Stromal cell of bone marrow (primary cell): ENCODE results near the gene NKD1.

Experiments
- DNase-seq: peaks from one replicate; pipeline ENCODE4 v3.0.0-alpha.2; 2012; ENCODE audit warnings: low read depth

The NKD1 gene

DNA sequence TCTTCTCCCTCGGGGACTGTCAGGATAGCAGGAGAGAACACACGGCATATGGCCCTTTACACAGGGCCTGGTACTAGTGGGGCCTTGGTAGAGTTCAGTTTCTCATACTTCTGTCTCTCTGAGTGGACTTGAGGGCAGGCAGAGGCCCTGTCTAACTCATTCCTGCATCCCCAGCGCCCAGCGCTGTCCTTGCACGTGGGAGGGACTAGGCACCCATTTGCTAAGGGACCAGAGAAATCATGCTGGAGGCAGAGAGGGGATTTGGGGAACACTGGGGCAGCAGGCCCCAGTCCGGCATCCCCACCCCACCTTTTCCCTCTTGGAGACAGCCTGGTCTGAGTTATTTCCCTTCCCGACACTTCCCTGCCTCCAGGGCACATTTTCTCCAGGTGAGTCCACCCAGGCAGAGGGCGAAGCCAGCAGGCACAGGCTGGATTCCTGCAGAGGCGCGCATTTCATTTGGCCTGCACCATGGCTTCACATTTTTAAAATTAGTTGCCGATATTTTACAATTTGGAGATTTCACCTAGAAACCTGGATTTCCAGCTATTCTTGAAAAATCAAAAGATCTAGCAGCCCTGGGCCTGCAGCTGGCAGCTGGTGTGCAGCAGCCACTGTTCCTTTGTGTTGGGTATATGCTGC lies 9.7 kb upstream of the NKD1 start:
- no peak for DNase-seq

DNA sequence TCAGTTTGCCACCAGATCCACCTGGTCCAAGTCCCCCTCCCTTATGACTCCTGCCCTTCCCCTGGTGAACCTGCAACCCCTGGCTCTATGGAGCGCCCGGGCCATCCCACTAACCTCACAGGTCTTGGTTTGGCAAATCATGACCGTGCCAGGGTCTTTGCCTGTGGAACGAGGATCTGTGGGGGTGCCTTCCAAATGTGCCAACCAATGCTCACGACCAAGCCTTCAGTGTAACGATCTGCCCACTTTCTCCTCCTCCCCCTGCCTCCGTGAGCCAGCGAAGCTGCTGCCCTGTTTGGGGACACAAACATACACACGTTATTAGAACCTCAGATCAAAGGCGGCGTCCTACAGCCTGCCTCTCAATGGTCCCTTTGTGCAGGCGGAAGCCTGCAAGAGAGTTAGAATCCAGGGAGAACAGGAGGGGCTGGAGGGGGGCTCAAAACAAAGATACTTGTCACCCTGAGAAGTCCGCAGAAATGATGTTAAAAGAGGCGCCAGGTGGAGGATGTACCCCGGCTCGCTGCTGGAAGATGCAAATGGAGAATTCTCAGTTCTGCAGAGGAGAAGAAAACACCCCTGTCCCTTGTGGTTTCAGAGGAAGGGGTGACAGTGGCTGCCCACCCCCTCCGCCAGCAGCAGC lies 9.0 kb upstream of the NKD1 start:
- no peak for DNase-seq

DNA sequence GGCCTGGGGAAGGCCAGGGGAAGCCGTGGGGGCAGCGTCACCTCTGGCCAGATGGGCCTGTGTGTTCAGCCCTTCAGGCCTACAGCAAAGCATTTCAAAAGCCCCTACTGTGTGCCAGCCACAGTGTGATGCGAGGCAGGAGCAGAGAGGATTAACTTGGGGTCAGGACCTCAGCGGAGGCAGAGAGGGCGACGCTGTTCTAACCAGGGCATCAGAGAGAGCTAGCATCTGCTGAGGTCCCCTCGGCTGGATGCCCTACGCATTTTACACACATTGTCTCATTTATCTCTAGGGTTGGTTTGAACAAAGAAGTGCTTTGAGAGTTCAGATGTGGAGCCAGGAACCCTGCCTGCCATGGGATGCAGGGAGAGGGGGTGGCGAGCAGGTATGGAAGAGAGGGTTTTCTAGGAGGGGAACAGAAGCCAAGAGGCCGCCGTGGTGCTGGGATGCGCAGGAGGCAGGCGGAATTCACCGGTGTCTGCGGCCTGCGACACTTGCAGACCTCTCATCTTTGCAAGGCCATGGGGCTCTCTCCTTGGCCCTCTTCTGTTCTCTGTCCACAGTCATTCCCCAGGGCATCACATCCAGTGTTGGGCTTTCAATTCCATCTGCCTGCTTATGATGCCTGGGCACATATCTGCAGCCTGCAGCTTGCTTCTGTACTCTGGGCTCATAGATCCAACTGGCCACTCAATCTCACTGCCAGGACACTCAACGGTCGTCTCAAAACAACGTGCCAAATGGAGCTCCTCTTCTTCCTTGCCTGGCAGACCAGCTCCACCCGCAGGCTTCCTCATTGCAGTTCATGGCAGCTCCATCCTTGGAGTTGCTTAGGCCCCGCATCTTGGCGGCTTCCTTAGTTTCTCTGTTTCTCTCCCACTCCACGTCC lies 8.1 kb upstream of the NKD1 start:
- DNase-seq: no peak

DNA sequence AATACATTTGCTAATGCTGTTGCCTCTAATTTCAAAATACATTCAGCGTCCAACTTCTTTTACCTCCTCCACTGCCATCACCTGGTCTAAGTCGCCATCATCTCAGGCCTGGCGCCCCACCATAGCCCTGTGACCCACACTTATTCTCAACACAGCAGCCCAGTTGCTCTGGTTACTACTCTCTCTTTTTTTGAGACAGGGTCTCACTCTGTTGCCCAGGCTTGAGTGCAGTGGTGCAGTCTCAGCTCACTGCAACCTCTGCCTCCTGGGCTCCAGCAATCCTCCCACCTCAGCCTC lies 7.5 kb upstream of the NKD1 start:
- DNase-seq: no peak

DNA sequence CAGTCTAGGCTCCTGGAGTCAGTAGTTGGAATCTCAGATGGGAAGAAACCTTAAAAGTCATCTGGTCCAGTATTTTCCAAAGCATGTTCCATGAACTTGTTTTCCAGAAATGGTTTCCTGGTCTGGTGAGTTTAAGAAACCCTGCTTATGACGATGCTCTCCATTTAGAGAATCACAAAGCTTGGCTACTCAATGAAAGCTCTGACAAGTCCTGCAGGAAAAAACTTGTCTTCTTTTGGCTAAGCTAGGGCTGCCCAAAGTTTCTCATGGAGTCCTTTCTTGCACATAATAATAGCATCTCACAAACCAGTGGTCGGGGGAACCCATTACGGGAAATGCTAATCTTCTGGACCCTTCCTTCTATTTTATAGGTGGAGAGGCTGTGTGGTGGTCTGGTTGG lies 5.5 kb upstream of the NKD1 start:
- no peak for DNase-seq

DNA sequence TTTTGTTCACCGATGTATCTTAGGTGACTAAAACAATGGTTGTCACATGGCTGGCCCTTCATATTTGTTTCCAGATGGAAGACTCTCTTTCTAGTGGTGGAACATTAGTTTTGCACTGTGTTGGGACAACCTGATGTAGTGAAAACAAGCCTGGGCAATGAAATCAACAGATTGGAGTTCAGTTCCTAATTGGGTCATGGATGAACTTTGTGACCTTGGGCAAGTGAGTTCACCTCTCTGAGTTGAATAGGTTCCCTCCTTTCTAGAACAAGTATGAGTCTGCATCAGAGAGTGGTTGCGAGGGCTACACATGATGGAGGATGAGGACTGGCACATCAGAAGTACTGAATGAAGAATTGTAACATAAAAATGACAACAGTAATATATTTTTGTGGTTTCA lies 2.1 kb upstream of the NKD1 start:
- DNase-seq: no peak

DNA sequence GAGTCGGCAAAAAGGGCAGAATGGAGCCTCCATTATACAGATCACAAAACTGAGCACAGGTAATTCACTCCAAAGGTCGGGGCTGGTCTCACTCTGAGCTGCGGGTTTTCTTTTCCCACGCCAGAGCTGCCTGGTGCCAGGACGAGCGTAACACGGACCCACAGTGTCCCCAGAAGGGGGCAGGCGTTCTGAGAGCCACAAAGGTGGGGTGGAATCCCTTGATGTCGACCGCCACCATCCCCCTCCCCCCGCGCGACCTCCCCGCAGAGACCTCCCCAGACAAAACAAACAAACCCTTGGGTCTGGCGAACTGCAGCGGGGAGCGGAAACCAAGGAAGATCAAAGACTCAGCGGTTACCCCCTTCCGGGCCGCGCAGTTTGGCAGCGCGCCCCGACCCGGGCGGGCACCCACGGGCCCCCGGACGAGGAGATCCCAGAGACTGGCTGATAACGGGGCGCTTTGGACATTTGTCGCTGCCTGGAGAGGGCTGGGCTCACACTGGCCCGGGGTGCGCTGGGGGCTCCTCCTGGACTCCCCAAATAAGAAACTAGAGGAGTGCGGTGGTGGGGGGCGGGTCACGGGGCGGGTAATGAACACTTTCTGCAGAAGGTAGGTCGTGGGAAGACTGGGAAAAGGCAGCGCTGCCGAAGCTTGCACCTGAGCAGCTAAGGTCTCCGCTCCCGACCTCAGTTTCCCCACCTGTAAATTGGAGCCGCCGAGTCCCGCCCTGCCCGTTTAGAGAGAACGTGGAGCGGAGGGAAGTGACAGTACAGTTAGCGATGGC lies 664 bp upstream of the NKD1 start:
- DNase-seq: no peak

DNA sequence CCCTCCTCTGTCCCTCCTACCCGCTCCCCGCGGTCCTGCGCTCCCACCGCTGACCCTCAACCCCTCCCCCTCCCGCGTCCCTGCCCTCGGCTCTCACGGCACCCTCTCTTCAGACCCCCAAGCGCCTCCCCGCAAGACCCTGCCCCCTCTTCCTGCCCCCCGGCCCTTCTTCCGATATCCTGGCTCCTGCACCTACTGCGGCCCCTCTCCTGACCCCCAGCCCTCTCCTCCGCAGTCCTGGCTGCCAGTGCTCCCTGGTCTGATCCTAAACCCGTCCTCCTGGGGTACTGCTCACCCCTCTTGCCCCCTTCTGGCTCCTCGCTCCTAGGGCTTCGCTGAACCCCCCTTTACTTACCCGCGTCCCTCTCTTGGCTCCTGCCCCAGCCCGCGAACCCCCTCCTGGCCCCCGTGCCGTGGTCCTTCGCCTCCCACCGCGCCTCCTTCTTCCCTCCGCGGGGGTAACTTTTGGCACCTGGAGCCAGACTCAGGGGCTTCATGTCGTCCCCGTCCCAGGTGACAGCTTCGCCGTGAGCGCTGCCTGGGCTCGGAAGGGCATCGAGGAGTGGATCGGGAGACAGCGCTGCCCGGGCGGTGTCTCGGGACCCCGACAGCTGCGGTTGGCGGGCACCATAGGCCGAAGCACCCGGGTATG lies 839 bp downstream of the NKD1 start:
- no peak for DNase-seq

DNA sequence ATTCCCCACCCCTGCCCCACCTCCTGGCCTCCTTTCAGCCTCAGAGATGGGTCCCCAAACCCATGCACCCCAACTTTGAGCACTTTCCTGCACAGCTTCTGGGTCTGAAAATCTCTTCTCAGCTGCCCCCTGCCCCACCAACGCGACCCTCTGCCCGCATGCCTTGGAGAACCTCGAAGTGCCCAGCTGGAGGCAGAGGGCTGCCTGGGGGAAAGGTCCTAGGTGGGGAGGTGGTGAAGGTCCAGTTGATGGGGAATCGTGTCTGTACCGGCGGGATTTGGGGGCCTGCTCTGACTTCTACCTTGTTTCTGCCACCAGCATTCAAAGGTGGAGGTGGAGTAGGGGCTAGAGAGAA lies 1.3 kb downstream of the NKD1 start:
- no peak for DNase-seq

DNA sequence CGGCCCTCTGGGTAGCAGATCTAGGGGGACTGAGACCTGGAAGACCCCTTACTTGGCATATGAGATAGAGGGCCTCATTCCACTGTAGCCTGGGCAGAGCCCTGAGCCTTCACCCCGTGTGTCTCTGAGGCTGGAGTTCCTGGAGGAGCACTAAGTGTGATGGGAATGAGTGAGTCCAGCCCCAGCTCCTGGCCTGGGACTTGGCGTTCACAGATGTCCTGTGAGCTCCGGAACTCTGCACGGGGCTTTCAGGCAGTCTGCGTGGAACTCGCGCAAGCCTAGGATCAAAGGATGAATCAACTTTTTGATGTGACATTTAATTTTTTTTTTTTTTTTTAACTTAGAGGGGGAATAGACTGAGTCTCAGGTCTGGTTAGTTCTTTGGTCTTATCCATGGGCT lies 1.8 kb downstream of the NKD1 start:
- DNase-seq: no peak

DNA sequence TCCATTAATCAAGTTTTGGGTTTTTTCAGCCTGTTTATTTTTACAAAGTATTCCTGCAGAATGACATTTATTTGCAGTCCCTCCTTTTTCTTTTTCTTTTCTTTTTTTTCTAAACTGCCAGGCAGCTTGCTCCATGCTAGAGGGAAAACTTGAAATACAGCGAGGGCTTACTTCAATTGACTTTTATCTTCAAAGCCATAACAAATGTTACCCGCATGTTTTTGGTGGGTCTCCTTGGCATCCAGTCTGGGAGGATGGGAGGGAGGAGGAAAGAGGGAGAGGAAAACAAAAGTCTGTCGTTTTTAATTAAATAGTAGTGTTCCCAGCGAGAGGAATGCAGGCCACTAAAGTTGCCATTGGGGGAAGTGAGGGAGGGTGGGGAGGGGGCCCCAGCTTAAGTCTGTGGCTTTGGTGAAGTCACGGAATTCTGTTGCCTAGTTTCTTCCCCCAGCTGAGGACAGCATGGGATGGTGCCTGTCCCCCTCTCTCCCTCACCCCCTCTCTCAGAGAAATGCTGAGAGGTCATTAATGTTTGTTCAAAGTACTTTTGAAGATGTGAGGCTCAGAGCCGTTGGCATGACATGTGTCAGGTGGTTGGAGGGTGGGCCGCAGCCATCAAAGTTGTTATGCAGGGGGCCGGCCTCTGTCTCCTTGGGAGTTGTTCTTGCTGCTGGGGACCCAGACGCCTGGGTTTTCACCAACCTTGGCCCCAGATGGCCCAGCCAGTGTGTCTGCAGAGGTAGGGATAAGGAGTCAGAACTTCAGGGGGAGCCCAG lies 2.9 kb downstream of the NKD1 start:
- no peak for DNase-seq

DNA sequence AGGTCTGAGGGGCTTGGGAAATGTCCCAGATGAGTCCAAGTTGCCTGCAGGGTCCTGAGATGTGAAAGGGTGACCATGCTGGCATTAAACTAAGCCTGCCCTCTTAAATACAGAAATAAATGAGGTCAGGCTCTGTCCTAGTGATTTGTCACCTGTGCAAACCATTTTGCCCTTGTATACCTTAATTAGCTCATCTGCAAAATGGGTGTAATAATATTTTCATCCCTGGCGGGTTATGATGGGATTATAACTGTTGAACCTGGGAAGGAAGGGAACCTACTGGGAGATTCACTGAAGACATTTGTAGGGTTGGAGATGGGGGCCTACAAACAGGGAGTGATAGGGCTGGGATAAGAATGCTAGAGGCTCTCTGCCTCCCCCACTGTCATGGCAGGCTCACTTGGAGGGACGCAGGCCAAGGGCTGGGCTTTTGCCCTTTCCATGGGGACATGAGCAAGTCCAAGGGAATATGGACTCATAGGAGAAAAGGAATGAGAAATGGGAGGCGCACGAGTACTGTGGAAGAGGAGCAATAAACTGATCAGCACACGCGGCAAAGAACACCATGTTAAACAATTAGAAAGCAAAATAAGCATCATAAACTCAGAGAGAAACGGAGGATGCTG lies 4.4 kb downstream of the NKD1 start:
- no peak for DNase-seq

DNA sequence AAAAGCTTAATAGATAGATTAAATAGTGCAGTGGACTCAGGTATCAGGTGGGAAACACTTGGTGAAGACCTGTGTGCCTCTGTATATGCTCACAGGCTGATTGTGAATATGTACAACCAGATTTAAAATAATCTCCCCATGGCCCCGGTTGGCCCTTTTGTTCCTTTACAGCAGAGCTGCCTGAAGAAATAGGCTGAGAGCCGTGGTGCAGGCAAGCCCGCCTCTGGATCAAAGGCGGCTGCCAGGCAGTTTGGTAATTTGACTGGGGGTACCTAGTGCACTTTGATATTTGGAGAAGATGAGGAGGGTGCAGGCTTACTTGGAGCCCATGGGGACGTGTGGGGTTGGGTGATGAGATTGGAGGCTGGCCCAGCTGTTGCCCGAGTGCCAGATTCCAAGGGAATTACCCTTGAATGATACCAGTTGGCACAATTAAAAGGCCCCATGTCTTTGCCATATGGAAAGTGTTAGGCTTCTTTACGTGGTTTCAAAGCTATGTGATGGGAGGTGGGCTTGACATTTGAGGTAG lies 5.0 kb downstream of the NKD1 start:
- DNase-seq: no peak

DNA sequence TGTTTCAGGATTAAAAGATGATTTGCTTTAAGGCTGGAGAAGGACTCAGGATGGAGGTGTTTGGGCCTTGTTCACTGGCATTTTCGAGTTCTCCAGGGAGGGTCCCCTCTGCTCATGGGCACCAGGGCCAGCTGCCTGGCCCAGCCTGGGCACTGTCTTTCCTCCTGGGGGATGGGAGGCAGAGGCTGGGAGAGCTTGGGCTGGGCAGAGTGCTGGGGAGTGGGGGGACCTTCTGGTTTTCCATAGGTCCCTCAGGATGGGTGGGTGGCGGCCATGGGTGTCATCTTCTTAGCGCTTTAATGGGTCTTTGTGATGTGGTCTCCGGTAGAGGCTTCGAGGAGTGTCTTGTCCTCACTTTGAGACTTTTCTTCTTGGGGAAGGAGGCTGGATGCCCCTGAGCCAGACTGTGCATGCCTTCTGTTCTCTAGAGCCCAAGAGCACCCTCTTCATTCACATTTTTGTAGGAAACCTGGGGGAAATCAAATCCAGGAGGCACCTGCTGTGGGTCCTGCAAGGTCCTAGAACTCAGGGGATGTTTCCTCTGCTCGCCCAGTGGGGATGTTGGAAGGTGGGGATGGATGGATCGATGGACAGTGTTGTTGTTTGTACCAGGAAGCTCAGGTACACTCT lies 5.7 kb downstream of the NKD1 start:
- DNase-seq: no peak

DNA sequence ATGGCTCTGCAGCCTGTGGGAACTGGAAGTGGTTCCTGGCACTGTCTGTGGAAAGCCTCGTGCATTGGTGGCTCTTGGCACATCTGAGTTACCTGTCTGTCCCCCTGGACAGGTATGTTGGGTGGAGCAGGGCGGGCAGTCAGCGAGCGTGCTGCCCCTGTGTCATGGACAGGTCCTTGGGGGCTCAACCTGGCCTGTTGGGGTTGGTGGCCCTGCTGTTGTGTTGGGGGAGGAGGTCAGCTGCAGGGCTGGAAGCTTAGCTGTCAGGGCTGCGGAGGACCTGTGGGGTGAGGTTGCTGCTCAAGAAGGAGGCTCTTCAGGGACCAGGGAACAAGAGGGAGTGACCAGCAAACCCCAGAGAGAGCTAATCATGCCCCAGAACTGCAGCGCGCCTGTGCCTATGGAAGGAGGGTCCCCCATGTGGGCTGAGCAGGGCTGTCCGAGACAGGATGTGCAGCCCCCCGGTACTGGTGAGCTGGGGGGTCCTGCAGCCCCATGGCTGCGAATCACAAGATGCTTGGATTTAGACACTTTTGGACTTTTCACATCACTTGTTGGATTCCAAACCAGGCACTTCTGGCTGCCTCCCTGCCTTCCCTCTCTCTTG lies 7.2 kb downstream of the NKD1 start:
- DNase-seq: no peak

DNA sequence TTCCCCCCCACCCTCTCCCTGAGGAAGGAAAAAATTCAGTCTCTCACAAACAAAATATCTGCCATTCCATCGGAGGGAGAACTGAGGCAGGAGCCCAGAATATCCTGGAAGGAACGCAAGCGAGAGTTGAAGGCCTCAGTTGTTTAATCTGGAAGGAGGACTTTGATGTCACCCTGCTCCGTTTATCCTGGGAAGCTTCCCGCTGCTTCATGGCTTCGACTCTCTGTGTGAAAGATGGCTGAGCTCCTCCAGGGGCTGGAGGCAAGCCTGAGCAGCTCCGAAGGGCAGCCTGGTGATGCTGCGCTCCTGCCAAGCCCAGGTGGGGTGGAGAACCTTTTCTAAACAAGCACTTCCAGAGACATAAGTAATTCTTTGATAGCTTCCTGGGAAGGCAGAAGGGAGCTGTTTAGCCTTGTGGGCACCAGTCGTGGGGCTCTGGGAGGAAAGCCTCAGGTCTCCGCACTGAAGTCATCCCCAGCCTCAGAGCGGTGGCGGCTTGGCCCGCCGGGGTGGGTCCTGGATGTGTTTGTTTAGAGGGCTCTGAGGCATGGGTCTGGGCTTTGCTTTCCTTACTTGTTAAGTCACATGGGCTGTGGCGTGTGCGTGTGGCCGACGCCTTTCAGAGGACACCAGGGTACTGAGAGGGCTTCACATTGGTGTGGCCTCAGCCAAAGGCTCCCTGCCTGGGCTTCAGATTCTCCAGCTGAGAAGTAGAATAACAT lies 7.9 kb downstream of the NKD1 start:
- no peak for DNase-seq

DNA sequence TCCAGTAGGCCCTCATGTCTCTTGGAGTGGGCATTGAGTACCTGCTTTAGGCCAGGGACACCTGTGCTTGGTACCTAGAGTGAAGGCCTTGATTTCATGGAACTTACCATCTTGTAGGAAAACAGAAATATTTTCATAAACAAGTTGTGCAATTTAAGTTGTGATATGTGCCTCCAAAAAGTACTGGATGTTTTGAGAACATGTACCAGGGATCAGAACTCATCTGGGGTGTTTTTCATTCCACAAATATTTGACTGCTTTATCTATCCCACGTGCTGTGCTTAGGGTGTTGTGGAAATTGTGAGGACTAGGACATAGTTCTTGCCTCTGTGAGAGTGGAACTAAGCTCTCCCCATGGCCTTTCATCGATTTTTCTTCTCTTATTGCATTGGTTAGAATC lies 8.8 kb downstream of the NKD1 start:
- DNase-seq: no peak

DNA sequence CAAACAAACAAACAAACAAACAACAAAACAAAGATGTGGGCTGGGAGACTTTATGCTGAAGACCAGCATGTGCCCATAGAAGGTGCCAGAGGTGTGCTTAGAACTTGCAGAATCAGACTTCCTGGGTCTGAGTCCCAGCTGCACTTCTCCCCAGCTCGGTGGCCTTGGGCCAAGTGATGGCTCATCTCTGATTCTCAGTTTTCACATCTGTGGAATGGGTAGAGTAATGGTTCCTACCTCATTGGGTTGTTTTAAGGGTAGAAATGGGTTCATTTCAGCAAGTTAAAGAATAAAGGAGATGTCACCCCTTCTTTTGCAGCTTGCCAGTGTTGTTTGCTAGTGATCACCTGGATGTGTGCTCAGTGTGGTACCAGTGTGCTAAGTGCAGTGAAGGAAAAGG lies 10.7 kb downstream of the NKD1 start:
- no peak for DNase-seq

DNA sequence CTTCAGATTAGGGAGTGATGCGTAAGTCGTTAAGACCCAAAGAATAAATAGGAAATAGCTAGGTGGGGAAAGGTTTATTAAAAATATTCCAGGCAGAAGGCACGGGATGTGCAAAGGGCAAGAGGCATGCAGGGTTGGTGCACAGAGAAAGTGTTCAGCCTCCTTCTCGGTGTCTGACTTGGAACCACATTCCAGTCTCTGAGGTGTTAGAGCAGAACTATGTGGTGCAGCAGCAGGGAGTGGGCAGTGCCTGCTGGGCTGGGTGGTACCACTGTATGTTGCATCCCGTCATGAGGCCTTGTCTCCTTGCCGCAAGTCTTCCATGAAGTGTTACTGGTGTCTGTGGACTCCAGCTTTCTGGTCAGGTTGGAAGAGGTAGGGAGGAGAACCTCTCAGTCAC lies 11.1 kb downstream of the NKD1 start:
- DNase-seq: no peak
